ENCODE data around the gene RUNDC3A.
A peak's percentile ranks its signal among the peaks of the same experiment; 100 is the strongest.
"Not testable (repeated sequence)": the region's sequence is repeated elsewhere in the genome, so short reads cannot be mapped to it uniquely, and the experiment has no call there.

The RUNDC3A gene

GRCh38 chr17:44359006-44359405, 50.6 kb downstream of the RUNDC3A start:
- Histone ChIP-seq H3K36me3 (replicated peaks) (no peaks in the 10 kb centered on the region), H3K4me3 (no peak overlapping the region), H3K4me1 (peaks cover 6% of the 10 kb centered on the region; the same call in 1 of the 2 replicates), H3K9me3 (no peaks in the 10 kb centered on the region), H3K27me3 (ENCODE audit: low read depth) (no peaks in the 10 kb centered on the region)
- in situ Hi-C loops (cut with MboI; ENCODE audit: low sequenced_read_pairs): no loop called here
- no peak for DNase-seq (ENCODE audit: low spot score in 2 of 2)

GRCh38 chr17:44359458-44360143, 51.2 kb downstream of the RUNDC3A start:
- no peaks in the 10 kb centered on the region for H3K9me3 ChIP-seq
- H3K4me3 ChIP-seq: no peak overlapping the region
- no peaks in the 10 kb centered on the region for H3K27me3 ChIP-seq (ENCODE audit: low read depth)
- no peak for DNase-seq (ENCODE audit: low spot score in 2 of 2)
- H3K4me1 ChIP-seq: peaks cover 6% of the 10 kb centered on the region; the same call in 1 of the 2 replicates
- H3K36me3 ChIP-seq (replicated peaks): no peaks in the 10 kb centered on the region
- in situ Hi-C loops (cut with MboI; ENCODE audit: low sequenced_read_pairs): no loop called here

- peaks cover 6% of the 10 kb centered on the region; the same call in 1 of the 2 replicates for H3K4me1 ChIP-seq
- in situ Hi-C loops (cut with MboI; ENCODE audit: low sequenced_read_pairs): no loop called here
- no peak overlapping the region for H3K4me3 ChIP-seq
- no peak for DNase-seq (ENCODE audit: low spot score in 2 of 2)
- H3K27me3 ChIP-seq (ENCODE audit: low read depth): no peaks in the 10 kb centered on the region
- no peaks in the 10 kb centered on the region for H3K9me3 ChIP-seq
- H3K36me3 ChIP-seq (replicated peaks): no peaks in the 10 kb centered on the region
Measured at GRCh38 chr17:44360144-44360533, 51.7 kb downstream of the RUNDC3A start.

GRCh38 chr17:44360826-44361225, 52.4 kb downstream of the RUNDC3A start:
- Histone ChIP-seq H3K9me3 (no peaks in the 10 kb centered on the region), H3K27me3 (ENCODE audit: low read depth) (peaks cover 1% of the 10 kb centered on the region; the same call in 1 of the 2 replicates), H3K4me1 (peaks cover 6% of the 10 kb centered on the region; the same call in 1 of the 2 replicates), H3K36me3 (replicated peaks) (no peaks in the 10 kb centered on the region), H3K4me3 (no peak overlapping the region)
- in situ Hi-C loops (cut with MboI; ENCODE audit: low sequenced_read_pairs): no loop called here
- DNase-seq (ENCODE audit: low spot score in 2 of 2): peak in 1 of 2 experiments; percentile 55

GRCh38 chr17:44361292-44362260, 53.2 kb downstream of the RUNDC3A start:
- no peaks in the 10 kb centered on the region for H3K9me3 ChIP-seq
- in situ Hi-C loops (cut with MboI; ENCODE audit: low sequenced_read_pairs): no loop called here
- DNase-seq (ENCODE audit: low spot score in 2 of 2): no peak
- no peaks in the 10 kb centered on the region for H3K36me3 ChIP-seq (replicated peaks)
- H3K27me3 ChIP-seq (ENCODE audit: low read depth): peaks cover 5% of the 10 kb centered on the region; the same call in 1 of the 2 replicates
- peaks cover 6% of the 10 kb centered on the region; the same call in 1 of the 2 replicates for H3K4me1 ChIP-seq
- no peak overlapping the region for H3K4me3 ChIP-seq

GRCh38 chr17:44362459-44362948, 54.1 kb downstream of the RUNDC3A start:
- in situ Hi-C loops (cut with MboI; ENCODE audit: low sequenced_read_pairs): no loop called here
- Histone ChIP-seq H3K27me3 (ENCODE audit: low read depth) (peaks cover 5% of the 10 kb centered on the region; the same call in 1 of the 2 replicates), H3K4me1 (peaks cover 6% of the 10 kb centered on the region; the same call in 1 of the 2 replicates), H3K36me3 (replicated peaks) (no peaks in the 10 kb centered on the region), H3K4me3 (peak overlapping the region; percentile 64), H3K9me3 (no peaks in the 10 kb centered on the region)
- no peak for DNase-seq (ENCODE audit: low spot score in 2 of 2)

- DNase-seq (ENCODE audit: low spot score in 2 of 2): peak in 1 of 2 experiments; percentile 60
- in situ Hi-C loops (cut with MboI; ENCODE audit: low sequenced_read_pairs): no loop called here
Measured at GRCh38 chr17:44362949-44363612, 54.7 kb downstream of the RUNDC3A start.

GRCh38 chr17:44363613-44364159, 55.3 kb downstream of the RUNDC3A start, which contains the start of gene FAM171A2:
Gene FAM171A2 (minus strand): TSS chr17:44363853. CDS start chr17:44363714, 139 bp downstream.
- Histone ChIP-seq H3K27me3 (ENCODE audit: low read depth) (peaks cover 5% of the 10 kb centered on the region; the same call in 1 of the 2 replicates), H3K36me3 (replicated peaks) (no peaks in the 10 kb centered on the region), H3K4me1 (peaks cover 6% of the 10 kb centered on the region; the same call in 1 of the 2 replicates), H3K9me3 (no peaks in the 10 kb centered on the region), H3K4me3 (peak within 1 kb of the TSS; percentile 64)
- peak; percentile 70 to 80 for DNase-seq (ENCODE audit: low spot score in 2 of 2)
- in situ Hi-C loops (cut with MboI; ENCODE audit: low sequenced_read_pairs): no loop called here

More at GRCh38 chr17:44362949-44363612, 54.7 kb downstream of the RUNDC3A start:
- no peaks in the 10 kb centered on the region for H3K36me3 ChIP-seq (replicated peaks)
- peak overlapping the region; percentile 64 for H3K4me3 ChIP-seq
- H3K4me1 ChIP-seq: peaks cover 6% of the 10 kb centered on the region; the same call in 1 of the 2 replicates
- H3K27me3 ChIP-seq (ENCODE audit: low read depth): peaks cover 5% of the 10 kb centered on the region; the same call in 1 of the 2 replicates
- no peaks in the 10 kb centered on the region for H3K9me3 ChIP-seq

GRCh38 chr17:44365051-44365450, 56.6 kb downstream of the RUNDC3A start:
- H3K4me1 ChIP-seq; DNase-seq (ENCODE audit: low spot score in 2 of 2); H3K4me3 ChIP-seq; in situ Hi-C loops (cut with MboI; ENCODE audit: low sequenced_read_pairs); H3K36me3 ChIP-seq (replicated peaks); H3K27me3 ChIP-seq (ENCODE audit: low read depth); H3K9me3 ChIP-seq: not testable (repeated sequence)

- Histone ChIP-seq H3K27me3 (ENCODE audit: low read depth) (peaks cover 5% of the 10 kb centered on the region; the same call in 1 of the 2 replicates), H3K4me1 (no peaks in the 10 kb centered on the region)
- in situ Hi-C loops (cut with MboI; ENCODE audit: low sequenced_read_pairs): no loop called here
Measured at GRCh38 chr17:44367231-44367979, 59.0 kb downstream of the RUNDC3A start.

More at GRCh38 chr17:44367231-44367979, 59.0 kb downstream of the RUNDC3A start:
- H3K4me3 ChIP-seq: no peak overlapping the region
- no peak for DNase-seq (ENCODE audit: low spot score in 2 of 2)
- no peaks in the 10 kb centered on the region for H3K9me3 ChIP-seq
- H3K36me3 ChIP-seq (replicated peaks): no peaks in the 10 kb centered on the region
